22Rv1 (cell line): Measurements from ENCODE around the gene ALKBH1.

Source experiments
- CTCF ChIP-seq: fragments of 450-650 bp; IDR thresholded peaks from 2 replicates; pipeline ENCODE4 v1.5.1; 2017; ENCODE audit warnings: mild to moderate bottlenecking
- ZFX ChIP-seq: fragments of 450-650 bp; IDR thresholded peaks from 2 replicates; pipeline ENCODE4 v1.6.1; 2017; ENCODE audit warnings: antibody characterized with exemption, borderline replicate concordance

- TF ChIP-seq CTCF: no peak
- no peak for TF ChIP-seq ZFX
These were observed 45.1 kb upstream of the ALKBH1 start for GRCh38 chr14:77752799-77753516.
